CD1c-positive myeloid dendritic cell (primary cell): ENCODE measurements around the gene PATJ.
"Not testable (repeated sequence)": the region's sequence is repeated elsewhere in the genome, so short reads cannot be mapped to it uniquely, and the experiment has no call there.

Experiments used
- DNase-seq: peaks from one replicate; pipeline ENCODE4 v3.0.0-alpha.2; 2016; ENCODE audit errors: extremely low spot score

The PATJ gene

GRCh38 chr1:61942856-61943255 is 200.6 kb downstream of the PATJ start:
- DNase-seq: no peak

GRCh38 chr1:61948685-61949084 is 206.4 kb downstream of the PATJ start:
- DNase-seq: not testable (repeated sequence)

- DNase-seq: no peak
Measured at GRCh38 chr1:61950418-61950817, 208.1 kb downstream of the PATJ start.

GRCh38 chr1:61951731-61952580 is 209.7 kb downstream of the PATJ start:
- DNase-seq: no peak

- DNase-seq: no peak
Measured at GRCh38 chr1:61952675-61953074, 210.4 kb downstream of the PATJ start.

- DNase-seq: no peak
Measured at GRCh38 chr1:61953076-61953789, 211.0 kb downstream of the PATJ start.

- no peak for DNase-seq
Measured at GRCh38 chr1:61953790-61954150, 211.5 kb downstream of the PATJ start.

GRCh38 chr1:61955261-61955660 is 213.0 kb downstream of the PATJ start:
- no peak for DNase-seq

- DNase-seq: no peak
Measured at GRCh38 chr1:61956016-61956645, 213.9 kb downstream of the PATJ start.

GRCh38 chr1:61956784-61957183 is 214.5 kb downstream of the PATJ start:
- DNase-seq: no peak

- no peak for DNase-seq
Measured at GRCh38 chr1:61961009-61961408, 218.7 kb downstream of the PATJ start.

GRCh38 chr1:61962631-61963030 is 220.4 kb downstream of the PATJ start:
- DNase-seq: no peak

GRCh38 chr1:61966450-61967225 is 224.4 kb downstream of the PATJ start:
- DNase-seq: not testable (repeated sequence)

- no peak for DNase-seq
Measured at GRCh38 chr1:61967750-61968149, 225.5 kb downstream of the PATJ start.

GRCh38 chr1:61968869-61969268 is 226.6 kb downstream of the PATJ start:
- DNase-seq: no peak

GRCh38 chr1:61973100-61973837 is 231.0 kb downstream of the PATJ start:
- no peak for DNase-seq

GRCh38 chr1:61975638-61976037 is 233.4 kb downstream of the PATJ start:
- DNase-seq: no peak

GRCh38 chr1:61976566-61976965 is 234.3 kb downstream of the PATJ start:
- DNase-seq: no peak

GRCh38 chr1:61978796-61979195 is 236.5 kb downstream of the PATJ start:
- no peak for DNase-seq

GRCh38 chr1:61979729-61980128 is 237.4 kb downstream of the PATJ start:
- DNase-seq: no peak

- no peak for DNase-seq
Measured at GRCh38 chr1:61980561-61980960, 238.3 kb downstream of the PATJ start.
